ENCODE data around the gene MRTO4.
"Not testable (repeated sequence)": the region's sequence is repeated elsewhere in the genome, so short reads cannot be mapped to it uniquely, and the experiment has no call there.

Gene MRTO4

DNA sequence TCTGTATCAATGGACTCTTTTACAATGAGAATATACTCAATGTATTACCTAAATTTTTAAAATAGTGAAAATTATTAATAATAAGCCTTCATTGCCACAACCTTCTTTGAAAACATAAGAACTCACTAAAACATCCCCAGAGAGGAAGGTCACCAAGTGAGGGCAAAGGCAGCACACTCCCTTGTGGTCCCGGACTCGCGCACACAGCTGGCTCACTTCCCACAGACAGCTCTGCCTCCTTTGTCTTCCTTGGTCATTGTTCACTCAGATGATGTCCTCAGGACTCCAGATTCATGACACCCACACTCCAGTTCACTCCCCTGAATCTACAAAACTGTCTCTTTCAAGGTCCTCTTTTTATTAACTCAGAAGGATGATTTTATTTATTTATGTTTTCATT lies 22.4 kb upstream of the MRTO4 start:
- DNase-seq: peak; percentile 25

DNA sequence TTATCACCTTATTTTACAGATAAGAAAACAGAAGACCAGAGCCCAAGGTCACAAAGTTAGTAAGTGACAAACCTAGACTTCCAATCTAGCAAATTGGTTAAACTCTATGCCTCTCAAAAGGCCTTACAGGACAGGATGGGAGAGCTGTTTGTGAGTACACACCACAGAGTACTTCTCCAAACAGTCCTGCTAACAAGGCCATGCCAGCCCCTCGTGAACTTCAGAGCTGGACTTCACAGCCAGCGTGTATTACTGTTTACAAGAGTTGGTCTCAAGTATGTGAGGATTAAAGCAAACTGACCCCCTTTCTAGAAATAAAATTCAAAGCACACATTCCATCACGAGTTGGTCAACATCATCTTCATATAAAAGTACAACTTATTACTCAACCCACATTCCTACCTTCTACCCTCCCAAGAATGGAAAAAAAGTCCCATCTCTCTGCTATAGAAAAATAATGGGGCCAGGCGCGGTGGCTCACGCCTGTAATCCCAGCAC lies 21.7 kb upstream of the MRTO4 start:
- no peak for DNase-seq

DNA sequence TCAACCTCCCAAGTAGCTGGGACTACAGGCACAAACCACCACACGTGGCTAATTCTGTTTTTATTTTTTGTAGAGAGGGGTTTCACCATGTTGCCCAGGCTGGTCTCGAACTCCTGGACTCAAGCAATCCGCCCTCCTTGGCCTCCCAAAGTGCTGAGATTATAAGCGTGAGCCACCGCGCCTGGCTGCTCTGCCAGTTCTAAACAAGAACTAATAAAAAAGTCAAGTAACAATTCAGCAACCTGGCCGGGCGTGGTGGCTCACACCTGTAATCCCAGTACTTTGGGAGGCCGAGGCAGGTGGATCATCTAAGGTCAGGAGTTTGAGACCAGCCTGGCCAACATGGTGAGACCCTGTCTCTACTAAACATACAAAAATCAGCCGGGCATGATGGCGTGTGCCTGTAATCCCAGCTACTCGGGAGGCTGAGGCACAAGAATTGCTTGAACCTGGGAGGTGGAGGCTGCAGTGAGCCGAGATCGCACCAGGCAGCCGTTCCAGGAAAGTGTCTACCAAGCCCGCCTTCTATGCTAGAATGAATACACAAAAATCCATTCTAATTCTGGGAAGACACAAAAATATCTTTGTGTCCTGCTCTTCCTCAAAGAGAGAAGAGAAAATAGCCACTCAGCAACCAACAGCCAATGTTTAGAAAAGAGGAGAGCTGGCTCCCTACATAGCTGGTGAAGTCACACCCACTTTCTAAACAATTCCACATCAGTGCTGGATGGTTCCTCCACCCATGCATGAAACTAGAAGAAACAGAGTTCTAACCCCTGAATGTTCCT lies 19.7 kb upstream of the MRTO4 start:
- DNase-seq: not testable (repeated sequence)

DNA sequence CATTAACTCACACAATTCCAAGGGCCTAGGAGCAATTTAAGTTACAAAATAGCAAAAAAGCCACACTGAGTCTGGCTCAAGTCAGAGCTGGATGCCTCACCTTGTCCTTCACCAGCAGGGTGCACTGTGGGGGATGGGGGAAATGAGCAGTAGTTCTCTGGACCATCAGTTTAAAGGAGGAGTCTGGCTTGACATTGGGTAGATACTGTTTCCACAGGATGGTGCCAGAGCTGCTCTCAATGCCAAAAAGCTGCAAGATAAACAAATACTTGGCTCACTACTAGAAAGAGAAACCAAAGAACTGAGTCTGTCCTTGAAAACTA lies 19.1 kb upstream of the MRTO4 start:
- DNase-seq: no peak

DNA sequence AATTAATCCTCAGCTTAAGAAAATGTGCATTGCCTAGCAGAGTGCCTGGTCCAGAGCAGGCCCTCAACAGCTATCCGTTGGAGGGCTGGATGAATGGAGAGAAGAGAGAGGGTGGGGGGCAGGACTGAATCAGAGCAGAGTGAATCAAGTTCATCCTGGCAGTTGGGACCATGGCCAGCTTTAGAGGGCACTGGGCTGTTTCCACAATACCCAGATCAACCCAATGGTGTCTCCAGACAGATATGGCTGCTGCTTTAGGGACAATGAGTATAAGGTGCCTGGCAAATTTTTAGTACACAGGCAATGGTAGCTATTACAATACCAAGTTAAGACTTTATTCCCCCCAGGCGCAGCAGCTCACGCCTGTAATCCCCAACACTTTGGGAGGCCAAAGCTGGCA lies 17.4 kb upstream of the MRTO4 start:
- no peak for DNase-seq

DNA sequence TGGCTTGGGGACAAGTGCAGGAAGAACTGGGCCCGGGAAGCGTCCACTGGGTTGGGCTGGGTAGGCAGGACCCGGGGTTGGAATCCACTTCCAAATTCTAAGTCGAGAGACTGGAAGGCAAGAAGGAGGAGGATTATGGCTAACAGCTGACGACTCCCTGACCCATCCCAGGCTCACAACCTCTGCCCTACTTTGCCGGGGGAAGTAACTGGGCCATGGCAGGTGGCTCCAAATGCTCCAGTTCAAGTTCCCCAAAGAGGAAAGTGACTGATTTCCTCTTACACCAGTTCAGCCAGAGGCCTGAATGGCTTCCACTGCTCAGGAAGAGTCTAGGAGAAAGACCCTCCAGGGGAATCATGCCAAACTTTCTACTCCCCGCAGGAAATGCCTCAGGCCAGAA lies 11.7 kb upstream of the MRTO4 start:
- no peak for DNase-seq

DNA sequence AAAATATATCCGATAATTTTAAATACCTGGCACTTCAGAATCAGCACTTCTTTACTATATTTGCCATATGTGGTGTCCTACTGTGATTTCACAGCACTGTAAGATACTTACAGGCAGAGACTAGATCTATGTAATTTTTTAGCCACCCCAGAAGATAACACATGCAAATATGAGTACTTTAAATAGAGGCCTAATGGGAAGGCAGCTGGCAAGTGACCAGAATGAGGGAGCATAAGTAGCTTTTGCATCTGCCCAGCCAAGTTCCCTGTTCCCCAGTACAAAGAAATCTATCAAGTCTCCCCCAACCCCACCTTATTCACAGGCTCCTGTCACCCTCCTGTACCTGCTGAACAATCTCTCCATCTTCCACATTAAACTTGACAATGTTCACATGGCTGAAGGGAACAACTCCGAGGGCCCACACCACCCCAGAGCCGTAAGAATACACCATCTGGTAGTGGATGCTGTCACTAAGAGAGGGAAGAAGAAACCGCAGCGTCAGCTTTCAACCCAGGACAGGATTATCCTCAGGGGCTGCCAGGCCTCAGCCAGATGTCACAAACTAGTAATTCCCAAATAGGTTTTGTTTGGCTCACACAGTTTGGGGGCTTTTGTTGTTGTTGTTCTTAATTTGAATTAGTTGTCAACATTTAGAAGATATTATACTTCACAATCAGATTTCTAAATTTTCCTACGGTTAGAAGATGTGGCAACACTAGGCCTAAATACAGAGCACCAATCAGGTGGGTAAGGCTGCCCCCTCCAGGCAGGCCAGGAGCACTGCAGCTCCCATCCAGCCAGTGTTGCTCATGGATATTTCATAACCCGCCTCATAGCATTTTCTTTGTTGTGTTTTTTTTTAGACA lies 10.7 kb upstream of the MRTO4 start:
- DNase-seq: peak; percentile 61

DNA sequence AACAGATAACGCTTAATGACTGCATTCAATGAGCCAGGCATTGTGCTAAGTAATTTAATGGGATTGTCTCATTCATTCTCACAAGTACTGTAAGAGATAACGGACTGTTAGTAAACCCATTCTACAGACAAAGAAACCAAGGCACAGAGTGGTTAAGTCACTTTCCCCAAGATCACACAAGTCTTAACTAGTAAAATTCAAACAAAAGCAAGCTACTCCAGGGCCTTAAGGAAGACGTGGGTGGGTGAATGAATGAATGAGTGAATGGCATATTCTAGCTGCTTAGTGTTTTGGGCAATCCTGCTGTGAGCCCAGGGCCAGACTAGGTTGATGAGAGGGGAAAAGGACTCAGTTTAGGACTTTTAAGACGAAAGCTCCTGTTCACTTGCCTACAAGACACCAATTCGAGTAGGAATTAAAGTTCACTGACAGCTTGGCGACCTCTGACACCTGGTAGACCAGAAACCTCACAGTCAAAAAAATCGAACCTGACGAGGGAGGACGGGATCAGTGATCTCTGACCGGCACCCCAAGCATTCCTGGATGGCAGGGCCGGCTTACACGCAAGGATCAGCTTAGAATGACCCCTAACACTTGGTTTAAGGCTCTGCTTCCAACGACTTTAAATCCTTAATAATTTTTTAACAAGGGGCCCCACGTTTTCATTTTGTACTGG lies 838 bp upstream of the MRTO4 start:
- no peak for DNase-seq

DNA sequence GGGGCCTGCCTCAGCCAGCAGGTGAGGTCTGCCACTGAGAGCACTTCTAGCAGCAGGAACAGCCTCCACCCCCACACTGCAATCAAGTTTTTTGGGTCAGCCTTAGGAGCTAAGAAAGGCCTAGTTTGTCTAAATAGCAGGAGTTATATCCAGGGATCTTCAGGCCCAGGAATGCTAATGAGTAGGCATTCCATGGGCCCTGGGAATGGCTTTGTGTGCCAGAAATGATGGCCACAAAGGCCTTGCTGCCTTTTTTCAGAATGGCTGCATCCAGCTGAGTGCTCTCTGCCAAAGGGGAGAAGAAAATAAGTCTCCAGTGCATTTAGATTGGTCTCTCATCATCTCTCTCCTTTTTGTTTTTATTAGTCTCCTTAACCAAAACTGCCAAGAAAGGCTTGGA lies 2.8 kb downstream of the MRTO4 start:
- DNase-seq: no peak

DNA sequence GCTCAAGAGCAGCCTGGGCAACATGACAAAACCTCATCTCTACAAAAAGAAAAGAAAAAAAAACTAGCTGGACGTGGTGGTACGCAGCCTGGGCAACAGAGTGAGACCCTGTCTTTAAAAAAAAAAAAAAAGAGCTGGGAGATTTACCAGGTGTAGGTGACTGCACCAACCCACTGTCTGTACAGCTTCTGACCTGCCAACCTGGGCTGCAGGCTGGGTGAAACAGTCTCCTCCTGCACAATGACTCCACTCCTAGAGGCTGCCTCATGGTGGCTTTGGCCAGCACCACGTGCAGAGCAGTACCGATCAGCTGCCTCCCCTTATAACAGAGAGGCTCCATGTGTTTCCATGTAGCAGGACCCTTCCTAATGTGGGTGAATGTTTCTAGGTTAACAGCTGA lies 3.7 kb downstream of the MRTO4 start:
- no peak for DNase-seq

DNA sequence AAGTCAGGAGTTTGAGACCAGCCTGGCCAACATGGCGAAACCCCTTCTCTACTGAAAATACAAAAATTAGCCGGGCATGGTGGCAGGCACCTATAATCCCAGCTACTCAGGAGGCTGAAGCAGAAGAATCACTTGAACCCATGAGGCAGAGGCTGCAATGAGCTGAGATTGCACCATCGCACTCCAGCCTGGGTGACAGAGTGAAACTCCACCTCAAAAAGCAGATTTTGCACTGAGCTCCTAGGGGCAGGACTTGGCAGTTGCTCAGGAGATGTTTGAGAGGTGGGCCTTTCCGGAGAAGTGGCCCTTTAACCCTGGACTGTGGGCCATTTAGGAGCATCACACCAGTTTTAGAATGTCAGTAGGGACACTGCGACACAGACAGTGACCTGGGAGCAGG lies 4.7 kb downstream of the MRTO4 start:
- DNase-seq: not testable (repeated sequence)

DNA sequence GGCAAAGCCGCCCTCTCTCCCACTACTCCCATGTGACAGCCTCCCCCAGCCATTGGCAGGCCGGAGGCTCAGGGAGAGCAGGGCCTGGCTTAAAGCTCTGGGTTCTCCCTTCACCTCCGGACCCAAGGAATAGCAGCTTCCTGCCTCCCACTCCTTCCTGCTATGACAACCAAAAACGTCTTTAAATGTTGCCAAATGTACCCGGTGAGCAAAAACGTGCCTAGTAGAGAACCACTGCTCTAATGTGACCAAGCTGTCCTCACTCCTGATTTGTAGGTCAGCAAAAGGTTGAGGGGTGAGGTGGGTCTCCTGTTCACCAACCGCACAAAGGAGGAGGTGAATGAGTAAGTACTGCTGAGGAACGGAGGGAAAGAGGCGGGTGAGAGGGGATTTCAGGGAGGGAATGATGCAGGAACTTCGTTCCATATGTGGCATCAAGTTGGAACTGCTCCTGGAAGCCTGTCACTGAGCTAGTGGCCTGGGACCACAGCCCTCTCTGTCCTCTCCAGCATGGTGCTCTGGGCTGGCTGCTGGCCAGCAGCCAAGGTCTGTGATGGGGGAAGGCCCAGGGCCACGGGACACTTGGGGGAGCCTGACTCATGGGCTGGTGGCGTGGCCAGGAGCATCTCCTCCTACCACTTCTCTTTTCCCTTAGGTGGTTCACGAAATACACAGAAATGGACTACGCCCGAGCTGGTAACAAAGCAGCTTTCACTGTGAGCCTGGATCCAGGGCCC lies 5.7 kb downstream of the MRTO4 start:
- no peak for DNase-seq

DNA sequence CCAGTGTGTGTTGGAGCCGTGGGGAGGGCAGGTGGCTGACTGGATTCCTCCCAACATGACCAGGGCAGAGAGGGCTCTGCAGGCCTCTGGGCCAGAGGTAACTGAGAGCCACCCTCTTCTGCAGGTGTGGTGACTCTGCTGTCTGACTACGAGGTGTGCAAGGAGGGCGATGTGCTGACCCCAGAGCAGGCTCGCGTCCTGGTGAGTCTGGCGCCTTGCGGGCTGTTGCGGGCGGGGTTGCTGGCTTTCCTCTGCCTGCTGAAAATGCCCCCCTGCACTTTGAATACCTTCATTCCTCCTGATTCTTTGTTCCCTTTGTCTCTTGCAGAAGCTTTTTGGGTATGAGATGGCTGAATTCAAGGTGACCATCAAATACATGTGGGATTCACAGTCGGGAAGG lies 6.7 kb downstream of the MRTO4 start:
- DNase-seq: no peak

DNA sequence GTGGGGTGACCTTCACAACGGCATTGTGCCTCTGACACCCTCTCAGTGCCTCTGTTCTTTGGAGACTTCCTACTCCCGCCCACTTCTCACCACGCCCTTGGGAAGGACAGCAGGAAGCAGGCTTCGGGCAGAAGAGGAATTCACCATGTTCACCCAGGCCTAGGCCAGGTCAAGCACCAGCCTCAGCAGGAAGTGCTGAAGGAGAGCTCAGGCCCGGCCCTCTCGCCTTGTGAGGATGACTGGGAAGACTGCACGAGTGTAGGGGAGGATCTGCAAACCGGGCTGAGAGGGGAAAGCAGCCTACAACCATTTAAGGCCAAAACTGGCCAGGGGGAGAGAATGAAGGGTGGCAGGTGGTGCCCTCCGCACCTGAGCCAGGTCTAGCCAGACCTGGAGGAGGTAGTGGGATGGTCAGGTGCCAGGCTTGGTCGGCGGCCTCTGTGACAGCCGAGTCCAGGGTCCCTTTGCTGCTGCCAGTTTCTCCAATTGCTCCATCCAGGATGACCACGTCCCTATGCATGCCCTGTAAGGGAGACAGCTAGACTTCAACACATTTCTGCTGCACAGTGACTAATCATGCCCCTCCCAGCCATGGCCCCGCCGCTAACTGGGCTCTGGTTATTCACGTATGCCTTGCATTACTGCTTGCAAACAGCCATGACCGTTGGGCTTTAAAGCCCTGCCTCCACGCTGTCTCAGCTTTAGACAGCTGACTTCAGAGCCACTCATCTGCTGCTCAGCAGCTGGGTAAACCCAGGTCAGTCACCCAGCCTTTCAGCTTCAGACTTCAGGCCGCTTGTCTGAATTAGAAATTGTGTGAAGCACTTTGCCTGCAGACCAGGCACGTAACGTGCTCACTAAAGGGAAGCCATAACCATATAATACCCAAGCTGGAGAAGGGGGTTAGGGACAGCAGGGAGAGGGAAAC lies 8.9 kb downstream of the MRTO4 start:
- DNase-seq: no peak

DNA sequence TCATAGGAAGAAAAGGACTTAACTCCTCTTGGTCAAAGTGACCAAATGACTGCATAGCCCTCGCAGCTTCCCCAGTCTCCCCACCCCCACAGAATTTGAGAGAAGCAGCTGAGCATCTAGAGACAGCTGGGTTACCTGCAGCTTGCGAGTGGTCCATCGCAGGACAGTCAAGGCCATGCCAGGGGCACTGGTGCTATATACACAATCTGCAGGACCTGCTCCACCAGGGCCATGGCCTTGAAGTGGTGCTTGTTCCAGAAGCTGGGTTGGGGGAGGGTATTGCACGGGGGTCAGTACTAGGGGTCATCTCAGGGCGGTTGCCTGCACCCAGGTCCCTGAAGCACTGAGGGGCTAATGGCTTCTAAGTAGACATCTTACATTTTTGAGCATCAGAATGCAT lies 10.4 kb downstream of the MRTO4 start:
- DNase-seq: no peak

DNA sequence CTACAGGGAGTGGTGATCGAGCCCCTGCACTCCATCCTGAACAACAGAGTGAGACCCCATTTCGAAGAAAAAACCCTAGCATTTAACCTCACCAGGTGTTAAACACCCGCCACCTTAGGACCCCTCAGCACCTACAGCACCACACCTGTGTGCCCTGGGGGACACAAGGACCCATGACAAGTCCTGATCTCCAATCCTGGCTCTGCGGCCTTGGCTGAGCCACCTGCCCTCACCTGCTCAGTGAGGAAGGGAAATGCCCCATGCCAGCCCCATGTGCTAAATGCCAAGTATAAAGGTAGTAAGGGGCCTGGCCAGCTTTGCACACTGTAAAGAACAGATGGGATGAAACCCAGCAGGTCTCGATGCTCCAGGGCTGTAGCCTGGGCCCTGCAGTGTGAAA lies 11.1 kb downstream of the MRTO4 start:
- DNase-seq: no peak

DNA sequence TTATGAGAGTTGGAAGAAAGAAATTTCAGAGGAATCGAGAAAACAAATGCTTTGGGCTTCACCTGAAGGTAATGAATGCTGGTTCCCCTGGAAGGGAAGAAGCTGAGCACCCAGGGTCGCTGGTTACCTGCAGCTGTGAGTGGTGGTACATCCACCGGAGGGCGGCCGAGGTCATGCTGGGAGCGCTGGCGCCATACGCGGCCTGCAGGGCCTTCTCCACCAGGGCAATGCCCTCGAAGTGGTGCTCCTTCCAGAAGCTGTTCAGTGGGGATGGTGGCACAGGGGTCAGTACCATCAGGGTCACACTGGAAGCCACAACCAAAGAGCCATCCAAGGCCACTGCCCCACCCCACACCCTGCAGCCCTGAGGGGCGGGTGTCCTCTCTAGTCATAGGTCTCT lies 16.8 kb downstream of the MRTO4 start:
- DNase-seq: no peak

DNA sequence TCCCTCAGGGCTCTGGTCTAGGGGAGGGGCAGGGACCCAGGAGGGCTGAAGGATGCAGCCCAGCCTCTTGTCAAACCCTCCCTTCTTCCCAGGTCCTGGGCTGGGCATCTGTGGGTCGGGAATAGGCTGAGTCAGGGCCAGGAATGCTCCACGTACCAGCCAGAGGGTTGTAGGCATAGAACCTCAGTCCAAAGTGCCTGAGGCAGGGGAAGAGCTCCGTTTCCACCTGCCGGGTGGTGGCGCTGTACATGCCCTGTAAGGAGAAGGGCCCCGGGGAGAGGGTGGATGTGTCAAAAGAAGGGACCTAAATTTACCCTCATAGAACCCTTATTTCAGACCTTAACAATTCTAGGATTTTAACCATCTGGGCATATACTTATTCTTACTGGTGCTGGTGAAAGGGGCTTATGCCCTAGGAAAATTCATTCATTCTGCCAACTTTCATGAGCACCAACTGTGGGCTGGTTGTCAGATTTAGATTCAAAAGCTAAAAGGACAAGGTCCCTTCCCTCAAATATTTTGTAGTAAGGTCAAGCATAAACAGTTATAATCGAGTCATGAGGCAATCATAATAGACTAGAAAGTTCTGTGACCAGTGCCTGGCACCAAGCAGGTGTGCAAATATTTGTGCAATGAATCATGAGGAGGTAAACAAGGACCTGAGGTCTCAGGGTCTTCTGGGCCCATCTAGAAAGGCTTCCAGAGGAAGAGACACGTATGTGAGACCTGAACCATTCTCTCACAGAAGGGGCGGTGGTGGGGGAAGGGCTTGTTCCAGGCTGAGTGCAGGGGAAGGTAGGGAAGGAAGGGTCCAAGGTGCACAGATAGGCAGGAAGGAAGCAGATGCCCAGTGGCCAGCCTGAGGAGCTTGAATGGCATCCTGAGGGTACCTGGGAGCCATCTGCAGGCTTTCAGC lies 18.1 kb downstream of the MRTO4 start:
- DNase-seq: not testable (repeated sequence)

DNA sequence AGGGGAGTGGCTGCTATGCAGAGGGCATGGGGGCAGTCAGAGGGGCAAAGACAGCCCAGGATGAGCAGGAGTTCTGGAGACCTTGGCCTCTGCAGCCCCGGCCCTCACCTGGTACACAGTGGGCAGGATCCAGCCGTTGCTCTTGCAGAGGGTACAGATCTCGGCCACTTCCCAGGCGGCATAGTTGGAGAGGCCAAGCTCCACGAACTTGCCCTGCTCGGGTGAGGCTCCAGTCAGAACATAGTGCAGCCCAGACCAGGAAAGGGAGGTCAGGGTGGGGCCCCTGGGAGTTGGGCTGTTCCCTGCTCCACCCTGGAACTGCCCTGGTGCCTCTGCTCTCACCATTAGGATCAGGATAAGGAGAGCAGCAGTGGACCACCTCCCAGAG lies 18.7 kb downstream of the MRTO4 start:
- DNase-seq: not testable (repeated sequence)

DNA sequence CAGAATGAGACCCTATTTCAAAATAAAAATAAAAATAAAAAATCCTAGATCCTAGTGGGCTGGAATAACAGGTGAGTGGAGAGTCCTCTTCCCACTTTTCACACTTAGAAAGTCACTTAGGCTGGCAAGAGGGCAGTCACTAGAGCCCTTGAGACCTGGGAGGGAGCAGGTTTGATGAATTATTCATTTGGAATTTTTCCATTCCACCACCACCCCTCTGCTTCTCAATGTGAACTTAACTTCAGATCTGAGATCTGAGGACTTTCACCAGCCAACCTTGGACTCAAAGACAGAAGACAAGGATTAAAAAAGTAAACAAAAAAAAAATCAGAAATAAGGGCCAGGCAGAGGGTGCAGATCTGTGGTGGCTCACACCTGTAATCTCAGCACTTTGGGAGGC lies 20.5 kb downstream of the MRTO4 start:
- no peak for DNase-seq
